Hematopoietic multipotent progenitor cell treated with erythropoietin and hydrocortisone succinate and interleukin-3 and kit ligand, for 6 days (in vitro differentiated cells): ENCODE measurements around the gene MYOM3.

Source experiments
- DNase-seq: peaks from one replicate; pipeline ENCODE4 v3.0.0-alpha.2; 2015

MYOM3 gene

GRCh38 chr1:24111996-24112779 lies at the start of gene MYOM3:
TSS of gene MYOM3 (minus strand) at chr1:24112135. CDS start at chr1:24108636, 3,499 bp downstream.
- DNase-seq, result peak; percentile 90

GRCh38 chr1:24161270-24161669 lies 49.3 kb upstream of the MYOM3 start:
- no peak for DNase-seq

GRCh38 chr1:24159366-24159765 lies 47.4 kb upstream of the MYOM3 start:
- no peak for DNase-seq

DNA sequence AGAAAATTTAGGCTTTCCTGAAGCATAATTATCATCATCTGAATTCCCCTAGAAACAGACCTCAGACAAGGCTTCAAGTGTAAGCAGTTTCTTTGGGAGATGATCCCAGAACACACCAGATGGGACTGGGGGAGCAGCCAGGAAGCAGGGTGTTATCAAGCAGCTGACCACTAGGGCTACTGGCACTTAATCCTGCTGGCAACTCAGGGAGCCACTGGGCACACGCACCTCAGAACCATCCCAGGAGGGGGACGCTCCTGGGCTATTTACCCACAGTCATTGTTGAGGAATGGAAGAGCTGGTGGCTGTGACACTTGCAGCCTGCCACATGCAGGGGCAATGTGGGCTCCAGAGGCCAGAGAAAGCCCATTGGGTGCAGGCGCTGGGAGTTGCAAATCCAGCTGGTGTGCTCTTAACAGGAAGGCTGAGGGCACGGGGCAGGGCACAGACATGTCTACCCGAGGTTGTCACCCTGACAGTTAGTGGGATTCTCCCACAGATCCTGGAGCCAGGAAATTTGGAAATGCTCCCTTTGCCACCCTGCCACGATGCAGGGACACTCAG lies 46.1 kb upstream of the MYOM3 start:
- peak; percentile 17 for DNase-seq

GRCh38 chr1:24156542-24157260 lies 44.8 kb upstream of the MYOM3 start:
- DNase-seq, result no peak

- peak; percentile 38 for DNase-seq
Observed at GRCh38 chr1:24155011-24155782, 43.3 kb upstream of the MYOM3 start.

DNA sequence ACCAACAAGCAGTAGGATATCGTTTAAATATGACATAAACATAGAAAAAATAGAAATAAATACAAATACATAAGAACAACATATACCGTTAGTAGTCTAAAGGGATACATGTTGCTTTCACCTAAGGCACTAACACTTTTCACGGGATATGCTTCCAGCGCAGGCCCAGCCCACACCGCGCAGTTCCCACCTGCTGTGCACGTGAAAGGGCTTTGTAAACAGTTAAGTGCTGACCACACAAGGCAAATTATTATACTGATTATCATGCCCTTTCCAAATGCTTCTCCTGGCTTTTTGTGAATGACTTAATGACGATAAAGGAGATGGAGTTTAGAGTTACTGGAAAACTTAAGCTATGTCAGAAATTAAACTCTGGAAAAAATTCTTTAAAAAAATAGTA lies 42.3 kb upstream of the MYOM3 start:
- DNase-seq, result no peak

GRCh38 chr1:24152631-24153494 lies 40.9 kb upstream of the MYOM3 start:
- DNase-seq, result no peak

- DNase-seq, result no peak
Observed at GRCh38 chr1:24151175-24151533, 39.2 kb upstream of the MYOM3 start.

DNA sequence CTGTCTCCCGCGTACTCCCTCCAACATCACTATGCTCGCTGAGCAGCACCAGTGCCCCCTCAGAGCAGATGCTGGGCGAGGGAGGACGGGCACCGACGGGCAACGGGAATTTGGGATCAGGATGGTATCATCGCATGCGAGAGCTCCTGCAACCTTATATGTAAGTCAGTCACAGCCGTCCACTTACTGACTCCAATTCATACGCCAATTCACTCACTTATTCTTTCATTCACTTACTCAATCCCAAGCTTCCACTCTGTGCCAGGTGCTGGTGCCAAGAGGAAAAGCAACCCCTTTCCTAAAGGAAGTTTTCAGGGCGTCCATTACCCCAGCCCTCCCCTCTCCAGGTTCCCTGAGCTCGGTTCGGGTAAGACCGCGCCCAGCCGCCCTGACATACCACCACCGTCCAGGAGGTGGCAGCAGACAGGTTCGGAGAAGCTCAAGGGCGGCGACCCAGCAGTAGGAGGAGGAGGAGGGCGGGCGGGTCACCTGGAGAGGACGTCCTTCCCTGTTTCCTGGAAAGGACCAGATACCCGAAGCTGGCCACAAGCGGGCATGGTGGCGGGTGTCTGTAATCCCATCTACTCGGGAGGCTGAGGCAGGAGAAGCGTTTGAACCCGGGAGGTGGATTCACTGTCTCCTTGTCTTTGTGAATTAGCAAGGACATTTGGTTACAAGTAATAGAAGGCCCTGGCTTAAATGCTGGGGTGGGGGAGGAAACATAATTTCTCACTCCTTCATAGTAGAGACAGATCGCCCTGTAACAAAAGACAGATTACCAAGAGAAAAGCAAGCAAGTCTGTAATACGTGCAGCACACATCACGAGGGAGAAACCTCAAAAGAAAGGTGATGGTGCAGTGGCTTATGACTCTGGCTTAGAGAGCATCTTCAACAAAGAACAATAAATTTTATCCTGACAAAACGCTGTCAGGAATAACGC lies 38.6 kb upstream of the MYOM3 start:
- DNase-seq, result peak; percentile 80

- peak; percentile 67 for DNase-seq
Observed at GRCh38 chr1:24149866-24150233, 37.9 kb upstream of the MYOM3 start.

DNA sequence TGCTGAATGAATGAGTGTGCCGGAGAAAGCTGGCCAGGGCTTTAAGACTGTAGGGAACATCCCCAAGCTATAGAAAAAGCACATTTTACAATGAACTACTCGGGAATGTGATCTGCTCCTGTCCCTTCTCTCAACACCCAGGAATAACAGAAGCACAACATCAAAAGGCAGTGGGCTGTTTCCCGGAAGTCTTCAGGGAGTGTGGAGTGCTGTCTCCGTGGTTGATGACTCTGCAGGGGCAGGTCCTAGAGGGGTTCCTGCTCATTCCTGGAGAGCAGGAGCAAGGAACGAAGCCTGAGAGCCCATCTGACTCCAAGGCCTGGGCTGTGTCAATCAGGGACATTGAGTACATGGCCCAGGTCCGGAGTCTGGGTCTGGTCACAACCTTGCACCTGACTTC lies 35.9 kb upstream of the MYOM3 start:
- DNase-seq, result no peak

- no peak for DNase-seq
Observed at GRCh38 chr1:24147194-24147593, 35.3 kb upstream of the MYOM3 start.

GRCh38 chr1:24142546-24143534 lies 30.9 kb upstream of the MYOM3 start, which contains the start of gene IL22RA1:
TSS of gene IL22RA1 (minus strand) at chr1:24143140. CDS start at chr1:24143082, 58 bp downstream.
- DNase-seq, result no peak

- DNase-seq, result no peak
Observed at GRCh38 chr1:24141311-24141997, 29.5 kb upstream of the MYOM3 start.

DNA sequence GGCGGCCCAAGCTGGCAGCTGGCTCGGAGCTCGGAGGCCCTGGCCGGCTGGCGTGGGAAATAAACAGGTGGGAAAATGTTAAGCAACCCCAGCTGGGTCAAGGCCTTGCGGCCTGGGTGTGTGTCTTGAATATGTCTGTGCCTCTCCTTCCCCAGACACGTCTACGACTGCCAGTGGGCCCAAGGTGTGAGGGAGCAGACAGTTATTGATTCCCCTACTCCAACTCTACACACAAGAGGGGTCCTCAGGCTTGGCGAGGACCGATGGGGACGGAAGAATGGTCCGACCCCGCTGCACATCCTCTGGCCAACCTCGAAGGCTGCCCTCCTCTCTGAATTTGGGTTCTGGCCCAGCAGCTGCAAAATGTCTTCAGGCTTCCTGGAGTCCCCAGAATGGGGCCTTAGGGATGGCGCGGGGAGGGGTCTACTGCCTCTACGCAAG lies 28.8 kb upstream of the MYOM3 start:
- DNase-seq, result no peak

GRCh38 chr1:24139841-24140425 lies 28.0 kb upstream of the MYOM3 start:
- DNase-seq, result no peak

GRCh38 chr1:24139222-24139489 lies 27.2 kb upstream of the MYOM3 start:
- no peak for DNase-seq
